BLaER1 (cell line): ENCODE results near the gene CERT1.

Experiments
- H3K27ac ChIP-seq: shearing (Covaris generic); formaldehyde crosslinking; 2 replicates; pipeline ENCODE4 v1.8.1; 2022
- H3K27me3 ChIP-seq: shearing (Covaris generic); formaldehyde crosslinking; 2 replicates; pipeline ENCODE4 v1.8.1; 2022
- H3K36me3 ChIP-seq: shearing (Covaris generic); formaldehyde crosslinking; 2 replicates; pipeline ENCODE4 v1.8.1; 2022
- H3K4me1 ChIP-seq: shearing (Covaris generic); formaldehyde crosslinking; 2 replicates; pipeline ENCODE4 v1.8.1; 2022
- H3K4me2 ChIP-seq: shearing (Covaris generic); formaldehyde crosslinking; 2 replicates; pipeline ENCODE4 v1.8.1; 2022
- H3K4me3 ChIP-seq: shearing (Covaris generic); formaldehyde crosslinking; 2 replicates; pipeline ENCODE4 v1.8.1; 2022
- H3K9ac ChIP-seq: shearing (Covaris generic); formaldehyde crosslinking; 2 replicates; pipeline ENCODE4 v1.8.1; 2022
- H3K9me3 ChIP-seq: shearing (Covaris generic); formaldehyde crosslinking; 2 replicates; pipeline ENCODE4 v1.8.1; 2022
- H4K20me1 ChIP-seq: shearing (Covaris generic); formaldehyde crosslinking; 2 replicates; pipeline ENCODE4 v1.8.1; 2022
- Cebpa-rat ChIP-seq: shearing (Covaris generic); IDR thresholded peaks from 2 replicates; pipeline ENCODE4 v1.8.1; 2022

CERT1 gene

DNA sequence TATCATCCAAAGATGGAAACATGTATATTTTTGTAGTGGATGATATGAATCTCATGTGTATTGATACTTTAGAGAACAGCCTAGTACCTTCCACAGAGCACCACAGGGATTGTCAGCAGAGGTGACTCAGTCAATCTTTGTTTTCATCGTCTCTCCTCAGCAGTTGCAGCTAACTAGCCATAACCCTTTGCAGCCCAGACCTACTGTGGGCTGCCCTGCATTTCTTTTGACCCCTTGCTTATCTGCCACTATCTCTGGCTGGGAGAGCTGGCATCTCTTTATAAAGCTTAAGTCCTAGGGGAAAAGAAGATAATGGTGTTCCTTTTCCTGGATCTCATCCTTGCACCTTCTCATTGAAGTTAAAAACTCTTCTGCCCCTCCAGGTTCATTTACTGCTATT lies 145.7 kb downstream of the CERT1 start:
- no peak overlapping the region for H3K27ac ChIP-seq
- no peaks in the 10 kb centered on the region for H3K27me3 ChIP-seq
- no peaks in the 10 kb centered on the region for H3K4me1 ChIP-seq
- no peak overlapping the region for H3K4me3 ChIP-seq
- no peaks in the 10 kb centered on the region for H4K20me1 ChIP-seq
- no peak overlapping the region for H3K4me2 ChIP-seq
- H3K9ac ChIP-seq = no peak overlapping the region
- H3K36me3 ChIP-seq = peaks cover 29% of the 10 kb centered on the region
- H3K9me3 ChIP-seq = no peaks in the 10 kb centered on the region
- TF ChIP-seq Cebpa-rat = no peak

- Histone ChIP-seq H3K9ac (no peak overlapping the region), H3K4me1 (no peaks in the 10 kb centered on the region), H3K4me2 (no peak overlapping the region), H3K4me3 (no peak overlapping the region), H3K27me3 (no peaks in the 10 kb centered on the region), H3K36me3 (peaks cover 39% of the 10 kb centered on the region), H3K27ac (no peak overlapping the region), H4K20me1 (no peaks in the 10 kb centered on the region), H3K9me3 (no peaks in the 10 kb centered on the region)
- TF ChIP-seq Cebpa-rat = no peak
Observed at GRCh38 chr5:75364571-75365280, 146.7 kb downstream of the CERT1 start.

- H3K9ac ChIP-seq = no peak overlapping the region
- H3K4me3 ChIP-seq = no peak overlapping the region
- no peaks in the 10 kb centered on the region for H3K4me1 ChIP-seq
- no peak overlapping the region for H3K4me2 ChIP-seq
- H3K9me3 ChIP-seq = no peaks in the 10 kb centered on the region
- H3K36me3 ChIP-seq = peaks cover 48% of the 10 kb centered on the region
- H3K27ac ChIP-seq = no peak overlapping the region
- H4K20me1 ChIP-seq = no peaks in the 10 kb centered on the region
- no peaks in the 10 kb centered on the region for H3K27me3 ChIP-seq
- no peak for TF ChIP-seq Cebpa-rat
Observed at GRCh38 chr5:75363726-75364495, 147.5 kb downstream of the CERT1 start.

DNA sequence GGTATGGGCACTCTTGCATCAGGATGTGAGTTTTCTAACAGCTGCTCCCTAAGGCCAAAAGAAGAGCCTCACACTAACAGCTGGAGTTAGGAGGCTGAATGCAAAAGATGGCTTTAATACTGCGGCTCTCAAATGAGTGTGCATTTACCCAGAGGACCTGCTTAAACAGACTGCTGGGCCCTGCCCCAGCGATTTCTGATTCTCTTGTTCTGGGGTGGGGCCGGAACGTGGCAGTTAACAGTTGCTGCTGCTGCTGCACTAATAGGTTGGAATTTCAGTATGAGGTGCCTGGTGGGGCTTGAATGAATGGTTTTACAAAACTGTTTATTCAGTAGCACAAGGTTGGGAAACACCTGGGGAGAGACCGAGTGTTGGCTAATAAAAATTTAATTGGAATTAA lies 148.3 kb downstream of the CERT1 start:
- Histone ChIP-seq H3K36me3 (peaks cover 56% of the 10 kb centered on the region), H3K27ac (no peak overlapping the region)
- no peak for TF ChIP-seq Cebpa-rat

GRCh38 chr5:75362474-75362975 lies 148.9 kb downstream of the CERT1 start:
- no peaks in the 10 kb centered on the region for H3K4me1 ChIP-seq
- H3K4me2 ChIP-seq = no peak overlapping the region
- peaks cover 61% of the 10 kb centered on the region for H3K36me3 ChIP-seq
- TF ChIP-seq Cebpa-rat = no peak
- no peak overlapping the region for H3K27ac ChIP-seq
- no peak overlapping the region for H3K9ac ChIP-seq
- H3K27me3 ChIP-seq = no peaks in the 10 kb centered on the region
- no peaks in the 10 kb centered on the region for H4K20me1 ChIP-seq
- H3K9me3 ChIP-seq = no peaks in the 10 kb centered on the region
- no peak overlapping the region for H3K4me3 ChIP-seq

More for the DNA sequence above, 148.3 kb downstream of the CERT1 start:
- H3K27me3 ChIP-seq = no peaks in the 10 kb centered on the region
- H3K9ac ChIP-seq = no peak overlapping the region
- no peaks in the 10 kb centered on the region for H3K4me1 ChIP-seq
- no peaks in the 10 kb centered on the region for H3K9me3 ChIP-seq
- no peak overlapping the region for H3K4me2 ChIP-seq
- H3K4me3 ChIP-seq = no peak overlapping the region
- no peaks in the 10 kb centered on the region for H4K20me1 ChIP-seq

- no peaks in the 10 kb centered on the region for H4K20me1 ChIP-seq
- H3K4me3 ChIP-seq = no peak overlapping the region
- no peak overlapping the region for H3K9ac ChIP-seq
- no peak overlapping the region for H3K27ac ChIP-seq
- H3K4me1 ChIP-seq = no peaks in the 10 kb centered on the region
- peaks cover 74% of the 10 kb centered on the region for H3K36me3 ChIP-seq
- H3K27me3 ChIP-seq = no peaks in the 10 kb centered on the region
- no peak overlapping the region for H3K4me2 ChIP-seq
- TF ChIP-seq Cebpa-rat = no peak
- H3K9me3 ChIP-seq = no peaks in the 10 kb centered on the region
Observed at GRCh38 chr5:75361310-75361709, 150.1 kb downstream of the CERT1 start.

GRCh38 chr5:75358117-75358516 lies 153.3 kb downstream of the CERT1 start:
- H3K4me2 ChIP-seq = no peak overlapping the region
- H3K27me3 ChIP-seq = no peaks in the 10 kb centered on the region
- H3K36me3 ChIP-seq = peaks cover 95% of the 10 kb centered on the region
- no peak overlapping the region for H3K4me3 ChIP-seq
- H3K4me1 ChIP-seq = no peaks in the 10 kb centered on the region
- no peak for TF ChIP-seq Cebpa-rat
- H3K9me3 ChIP-seq = no peaks in the 10 kb centered on the region
- H3K27ac ChIP-seq = no peak overlapping the region
- H3K9ac ChIP-seq = no peak overlapping the region
- no peaks in the 10 kb centered on the region for H4K20me1 ChIP-seq

DNA sequence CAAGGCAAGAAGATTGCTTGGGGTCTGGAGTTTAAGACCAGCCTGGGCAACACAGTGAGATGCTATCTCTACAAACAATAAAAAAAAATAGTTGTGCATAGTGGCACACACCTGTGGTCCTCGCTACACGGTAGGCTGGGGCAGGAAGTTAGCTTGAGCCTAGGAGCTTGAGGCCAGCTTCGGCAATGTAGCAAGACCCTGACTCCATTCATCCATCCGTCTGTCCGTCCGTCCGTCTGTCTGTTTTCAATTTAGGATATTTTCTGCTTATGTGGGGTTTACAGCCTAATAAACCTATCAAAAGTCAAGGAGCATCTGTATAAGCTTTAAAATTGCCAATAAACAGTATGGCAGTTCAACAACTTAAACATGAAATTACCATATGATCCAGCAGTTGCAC lies 154.7 kb downstream of the CERT1 start:
- Histone ChIP-seq H3K9me3 (no peaks in the 10 kb centered on the region), H3K36me3 (peaks cover 97% of the 10 kb centered on the region), H4K20me1 (no peaks in the 10 kb centered on the region), H3K4me1 (no peaks in the 10 kb centered on the region), H3K27me3 (no peaks in the 10 kb centered on the region), H3K4me2 (no peak overlapping the region), H3K27ac (no peak overlapping the region), H3K4me3 (no peak overlapping the region), H3K9ac (no peak overlapping the region)
- no peak for TF ChIP-seq Cebpa-rat

- Histone ChIP-seq H3K27ac (no peak overlapping the region), H4K20me1 (no peaks in the 10 kb centered on the region), H3K4me1 (no peaks in the 10 kb centered on the region), H3K9ac (no peak overlapping the region), H3K4me3 (no peak overlapping the region), H3K36me3 (peaks cover 98% of the 10 kb centered on the region), H3K9me3 (no peaks in the 10 kb centered on the region), H3K4me2 (no peak overlapping the region), H3K27me3 (no peaks in the 10 kb centered on the region)
- TF ChIP-seq Cebpa-rat = no peak
Observed at GRCh38 chr5:75355236-75355635, 156.2 kb downstream of the CERT1 start.
